Ramos (cell line): ENCODE measurements around the gene CD151.

Experiments
- in situ Hi-C: fragments of 300-500 bp; cut with MboI; formaldehyde crosslinking; loops from one replicate; pipeline ENCODE4 v1.14.3; 2022; ENCODE audit warnings: low sequenced_read_pairs; ENCODE audit not compliant: unreplicated experiment

Gene CD151

GRCh38 chr11:849951-850774 lies 17.4 kb downstream of the CD151 start:
- in situ Hi-C loops = loop anchor here (5.0 kb wide), 1 partner anchor 202 kb away; no protein-coding TSS in a partner anchor

GRCh38 chr11:850775-851763 lies 18.3 kb downstream of the CD151 start:
- in situ Hi-C loops = loop anchor here (5.0 kb wide), 1 partner anchor 201 kb away; no protein-coding TSS in a partner anchor

- in situ Hi-C loops = loop anchor here (5.0 kb wide), 1 partner anchor 200 kb away; no protein-coding TSS in a partner anchor
These were observed 20.0 kb downstream of the CD151 start for GRCh38 chr11:852762-853161.

- in situ Hi-C loops = loop anchor here (5.0 kb wide), 1 partner anchor 198 kb away; no protein-coding TSS in a partner anchor
These were observed 21.1 kb downstream of the CD151 start for GRCh38 chr11:853682-854448.

- in situ Hi-C loops = loop anchor here (5.0 kb wide), 1 partner anchor 198 kb away; no protein-coding TSS in a partner anchor
These were observed 22.0 kb downstream of the CD151 start for GRCh38 chr11:854601-855329.

GRCh38 chr11:855330-855674 lies 22.6 kb downstream of the CD151 start:
- in situ Hi-C loops = no loop called here

DNA sequence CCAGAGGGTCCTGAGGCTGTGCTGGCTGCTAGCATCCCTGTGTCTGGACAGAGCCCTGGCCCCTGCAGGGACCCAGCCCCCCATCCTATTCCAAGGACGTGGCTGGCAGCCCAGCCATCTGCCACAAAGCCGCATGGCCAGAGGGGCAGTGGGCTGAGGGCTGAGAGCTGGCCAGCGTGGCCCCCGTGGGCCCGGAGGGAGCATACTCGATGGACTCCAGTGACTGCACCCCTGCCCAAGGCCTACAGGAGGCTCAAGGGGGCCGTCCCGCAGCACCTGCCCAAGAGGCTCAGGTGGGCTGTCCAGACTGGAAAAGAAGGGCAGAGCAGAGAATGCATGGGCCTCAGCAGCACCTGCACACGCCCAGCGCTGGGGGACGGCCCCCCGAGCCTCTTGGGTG lies 23.0 kb downstream of the CD151 start:
- in situ Hi-C loops = no loop called here

GRCh38 chr11:856397-856796 lies 23.6 kb downstream of the CD151 start:
- in situ Hi-C loops = no loop called here

- in situ Hi-C loops = no loop called here
These were observed 25.5 kb downstream of the CD151 start for GRCh38 chr11:858053-858761.

DNA sequence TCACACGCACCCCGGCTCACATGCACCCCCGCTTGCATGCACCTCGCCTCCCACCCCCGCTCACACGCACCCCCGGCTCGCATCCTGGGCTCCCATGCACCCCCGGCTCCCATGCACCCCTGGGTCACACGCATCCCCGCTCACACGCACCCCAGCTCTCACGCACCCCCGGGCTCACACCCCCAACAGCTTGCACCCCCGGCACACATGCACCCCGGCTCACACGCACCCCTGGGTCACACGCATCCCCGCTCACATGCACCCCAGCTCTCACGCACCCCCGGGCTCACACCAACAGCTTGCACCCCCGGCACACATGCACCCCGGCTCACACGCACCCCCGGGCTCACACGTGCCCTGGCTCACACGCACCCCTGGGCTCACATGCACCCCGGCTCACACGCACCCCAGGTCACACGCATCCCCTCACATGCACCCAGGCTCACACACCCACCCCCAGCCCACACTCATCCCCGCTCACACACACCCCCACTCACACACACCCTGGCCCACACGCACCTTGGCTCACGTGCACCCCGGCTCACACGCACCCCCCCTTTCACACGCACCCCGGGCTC lies 26.1 kb downstream of the CD151 start:
- in situ Hi-C loops = no loop called here

DNA sequence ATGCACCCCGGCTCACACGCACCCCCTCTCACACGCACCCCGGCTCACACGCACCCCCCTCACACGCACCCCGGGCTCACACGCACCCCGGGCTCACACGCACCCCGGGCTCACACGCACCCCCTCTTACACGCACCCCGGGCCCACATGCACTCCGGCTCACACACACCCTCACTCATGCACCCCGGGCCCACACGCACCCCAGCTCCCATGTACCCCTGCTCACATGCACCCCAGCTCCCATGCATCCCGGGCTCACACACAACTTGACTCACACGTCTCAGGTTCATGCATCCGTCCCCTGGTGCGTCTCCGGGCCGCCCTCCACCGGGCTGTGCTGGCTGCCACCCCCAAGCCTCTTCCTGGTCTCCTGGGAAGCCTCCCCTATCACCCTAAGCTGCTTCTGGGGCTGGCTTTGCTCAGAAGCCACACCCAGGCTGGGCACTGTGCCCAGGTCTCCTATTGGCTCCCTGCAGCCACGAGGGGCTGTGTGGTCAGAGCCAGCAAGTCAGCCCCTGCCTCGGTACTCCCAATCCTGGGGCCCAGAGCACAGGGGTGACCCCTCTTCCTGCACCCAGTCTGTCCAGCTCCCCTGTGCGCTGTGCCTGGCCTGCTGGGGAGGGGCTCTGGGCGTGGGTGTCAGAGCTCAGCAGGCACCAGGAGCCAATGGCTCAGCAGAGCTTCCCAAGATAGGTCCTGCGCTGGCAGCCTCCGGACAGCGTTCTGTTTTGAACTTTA lies 26.8 kb downstream of the CD151 start:
- in situ Hi-C loops = no loop called here

- in situ Hi-C loops = no loop called here
These were observed 27.7 kb downstream of the CD151 start for GRCh38 chr11:860234-861104.

- in situ Hi-C loops = no loop called here
These were observed 28.3 kb downstream of the CD151 start for GRCh38 chr11:861105-861479.

GRCh38 chr11:862081-862661 lies 29.4 kb downstream of the CD151 start:
- in situ Hi-C loops = no loop called here

- in situ Hi-C loops = no loop called here
These were observed 29.9 kb downstream of the CD151 start for GRCh38 chr11:862696-863022.

GRCh38 chr11:863023-863909 lies 30.5 kb downstream of the CD151 start:
- in situ Hi-C loops = no loop called here
